ENCODE results near the gene MARVELD2.

MARVELD2 gene

DNA sequence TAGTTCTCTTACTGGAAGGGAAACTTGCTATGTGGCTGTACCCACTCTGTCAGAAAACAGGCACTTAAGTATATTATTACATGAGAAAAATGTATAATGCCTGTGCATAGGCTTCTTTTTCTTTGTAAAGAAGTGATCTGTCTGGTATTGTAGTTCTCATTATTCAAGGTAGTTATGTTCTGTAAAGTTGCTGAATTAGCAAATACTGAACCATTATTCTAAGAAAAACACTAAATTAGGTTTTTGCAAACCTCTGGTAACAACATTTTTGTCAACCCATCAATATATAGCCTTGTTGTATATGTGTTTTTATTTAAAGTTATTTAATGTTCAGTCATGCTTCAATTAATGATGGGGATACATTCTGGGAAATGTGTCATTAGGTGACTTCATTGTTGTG lies 36.5 kb upstream of the MARVELD2 start:
- Histone ChIP-seq H3K9me3 (ENCODE audit: control insufficient read depth, insufficient read depth, low read depth, low read length) (no peaks in the 10 kb centered on the region), H3K27ac (ENCODE audit: extremely low read depth, low read depth, low read length) (no peak overlapping the region), H3K4me3 (ENCODE audit: low read depth, low read length) (no peak overlapping the region), H3K4me1 (ENCODE audit: control insufficient read depth, insufficient read depth, low read length) (no peaks in the 10 kb centered on the region), H3K36me3 (ENCODE audit: control insufficient read depth in 2 of 2, insufficient read depth in 1 of 2, low read length in 2 of 2) (peaks cover 63 to 66% of the 10 kb centered on the region in 2 experiments)
- ChIA-PET POLR2A (no interaction called here), CTCF (no interaction called here)
- TF ChIP-seq ZNF561 (tag by site-specific recombination; IDR thresholded peaks at IDR 0.05; ENCODE audit: borderline replicate concordance) (no peak), ZBTB8A (tag by site-specific recombination; IDR thresholded peaks at IDR 0.05) (no peak), ZNF571 (tag by site-specific recombination; IDR thresholded peaks at IDR 0.05) (no peak), ZNF785 (tag by site-specific recombination; IDR thresholded peaks at IDR 0.05) (no peak), ZNF621 (tag by site-specific recombination; IDR thresholded peaks at IDR 0.05) (no peak), HOXD13 (CRISPR knock-in tag; IDR thresholded peaks at IDR 0.05; ENCODE audit: borderline replicate concordance) (no peak), ZNF624 (tag by site-specific recombination; IDR thresholded peaks at IDR 0.05) (no peak), KLF7 (tag by site-specific recombination; IDR thresholded peaks at IDR 0.05; ENCODE audit: borderline replicate concordance) (no peak), ZNF426 (tag by site-specific recombination; IDR thresholded peaks at IDR 0.05) (no peak), ZNF549 (tag by site-specific recombination; IDR thresholded peaks at IDR 0.05) (no peak), ZNF664 (tag by site-specific recombination; IDR thresholded peaks at IDR 0.05) (no peak), ZNF211 (tag by site-specific recombination; IDR thresholded peaks at IDR 0.05; ENCODE audit: low read depth) (no peak), ZFP41 (tag by site-specific recombination; IDR thresholded peaks at IDR 0.05; ENCODE audit: borderline replicate concordance) (no peak), SALL2 (tag by site-specific recombination; IDR thresholded peaks at IDR 0.05; ENCODE audit: borderline replicate concordance) (no peak)
- TF ChIP-seq, protein P1, sequence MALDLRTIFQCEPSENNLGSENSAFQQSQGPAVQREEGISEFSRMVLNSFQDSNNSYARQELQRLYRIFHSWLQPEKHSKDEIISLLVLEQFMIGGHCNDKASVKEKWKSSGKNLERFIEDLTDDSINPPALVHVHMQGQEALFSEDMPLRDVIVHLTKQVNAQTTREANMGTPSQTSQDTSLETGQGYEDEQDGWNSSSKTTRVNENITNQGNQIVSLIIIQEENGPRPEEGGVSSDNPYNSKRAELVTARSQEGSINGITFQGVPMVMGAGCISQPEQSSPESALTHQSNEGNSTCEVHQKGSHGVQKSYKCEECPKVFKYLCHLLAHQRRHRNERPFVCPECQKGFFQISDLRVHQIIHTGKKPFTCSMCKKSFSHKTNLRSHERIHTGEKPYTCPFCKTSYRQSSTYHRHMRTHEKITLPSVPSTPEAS (tag by site-specific recombination; IDR thresholded peaks at IDR 0.05): no peak
- TF ChIP-seq, protein P2, sequence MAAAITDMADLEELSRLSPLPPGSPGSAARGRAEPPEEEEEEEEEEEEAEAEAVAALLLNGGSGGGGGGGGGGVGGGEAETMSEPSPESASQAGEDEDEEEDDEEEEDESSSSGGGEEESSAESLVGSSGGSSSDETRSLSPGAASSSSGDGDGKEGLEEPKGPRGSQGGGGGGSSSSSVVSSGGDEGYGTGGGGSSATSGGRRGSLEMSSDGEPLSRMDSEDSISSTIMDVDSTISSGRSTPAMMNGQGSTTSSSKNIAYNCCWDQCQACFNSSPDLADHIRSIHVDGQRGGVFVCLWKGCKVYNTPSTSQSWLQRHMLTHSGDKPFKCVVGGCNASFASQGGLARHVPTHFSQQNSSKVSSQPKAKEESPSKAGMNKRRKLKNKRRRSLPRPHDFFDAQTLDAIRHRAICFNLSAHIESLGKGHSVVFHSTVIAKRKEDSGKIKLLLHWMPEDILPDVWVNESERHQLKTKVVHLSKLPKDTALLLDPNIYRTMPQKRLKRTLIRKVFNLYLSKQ (tag by site-specific recombination; IDR thresholded peaks at IDR 0.05; ENCODE audit: borderline replicate concordance): no peak
- TF ChIP-seq, protein P3, sequence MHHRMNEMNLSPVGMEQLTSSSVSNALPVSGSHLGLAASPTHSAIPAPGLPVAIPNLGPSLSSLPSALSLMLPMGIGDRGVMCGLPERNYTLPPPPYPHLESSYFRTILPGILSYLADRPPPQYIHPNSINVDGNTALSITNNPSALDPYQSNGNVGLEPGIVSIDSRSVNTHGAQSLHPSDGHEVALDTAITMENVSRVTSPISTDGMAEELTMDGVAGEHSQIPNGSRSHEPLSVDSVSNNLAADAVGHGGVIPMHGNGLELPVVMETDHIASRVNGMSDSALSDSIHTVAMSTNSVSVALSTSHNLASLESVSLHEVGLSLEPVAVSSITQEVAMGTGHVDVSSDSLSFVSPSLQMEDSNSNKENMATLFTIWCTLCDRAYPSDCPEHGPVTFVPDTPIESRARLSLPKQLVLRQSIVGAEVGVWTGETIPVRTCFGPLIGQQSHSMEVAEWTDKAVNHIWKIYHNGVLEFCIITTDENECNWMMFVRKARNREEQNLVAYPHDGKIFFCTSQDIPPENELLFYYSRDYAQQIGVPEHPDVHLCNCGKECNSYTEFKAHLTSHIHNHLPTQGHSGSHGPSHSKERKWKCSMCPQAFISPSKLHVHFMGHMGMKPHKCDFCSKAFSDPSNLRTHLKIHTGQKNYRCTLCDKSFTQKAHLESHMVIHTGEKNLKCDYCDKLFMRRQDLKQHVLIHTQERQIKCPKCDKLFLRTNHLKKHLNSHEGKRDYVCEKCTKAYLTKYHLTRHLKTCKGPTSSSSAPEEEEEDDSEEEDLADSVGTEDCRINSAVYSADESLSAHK (tag by site-specific recombination; IDR thresholded peaks at IDR 0.05): no peak
- TF ChIP-seq, protein P4, sequence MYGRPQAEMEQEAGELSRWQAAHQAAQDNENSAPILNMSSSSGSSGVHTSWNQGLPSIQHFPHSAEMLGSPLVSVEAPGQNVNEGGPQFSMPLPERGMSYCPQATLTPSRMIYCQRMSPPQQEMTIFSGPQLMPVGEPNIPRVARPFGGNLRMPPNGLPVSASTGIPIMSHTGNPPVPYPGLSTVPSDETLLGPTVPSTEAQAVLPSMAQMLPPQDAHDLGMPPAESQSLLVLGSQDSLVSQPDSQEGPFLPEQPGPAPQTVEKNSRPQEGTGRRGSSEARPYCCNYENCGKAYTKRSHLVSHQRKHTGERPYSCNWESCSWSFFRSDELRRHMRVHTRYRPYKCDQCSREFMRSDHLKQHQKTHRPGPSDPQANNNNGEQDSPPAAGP (tag by site-specific recombination; IDR thresholded peaks at IDR 0.05): no peak

DNA sequence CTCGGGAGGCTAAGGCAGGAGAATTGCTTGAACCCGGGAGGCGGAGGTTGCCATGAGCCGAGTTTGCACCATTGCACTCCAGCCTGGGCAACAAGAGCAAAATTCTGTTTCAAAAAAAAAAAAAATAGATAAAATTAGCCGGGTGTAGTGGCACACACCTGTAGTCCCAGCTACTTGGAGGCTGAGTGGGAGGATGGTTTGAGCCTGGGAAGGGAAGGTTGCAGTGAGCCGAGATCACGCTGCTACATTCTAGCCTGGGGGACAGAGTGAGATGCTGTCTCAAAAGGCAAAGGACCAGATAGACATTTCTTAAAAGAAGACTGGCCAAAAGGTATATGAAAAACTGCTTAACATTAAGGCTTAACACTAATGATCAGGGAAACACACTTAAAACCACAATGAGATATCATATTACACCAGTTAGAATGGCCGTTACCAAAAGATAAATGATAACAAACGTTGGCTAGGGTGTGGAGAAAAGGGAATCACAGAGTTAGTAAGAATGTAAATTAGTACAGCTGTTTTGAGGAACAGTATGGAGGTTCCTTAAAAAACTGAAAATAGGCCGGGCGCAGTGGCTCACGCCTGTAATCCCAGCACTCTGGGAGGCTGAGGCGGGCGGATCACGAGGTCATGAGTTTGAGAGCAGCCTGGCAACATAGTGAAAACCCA lies 10.1 kb upstream of the MARVELD2 start:
- Histone ChIP-seq H3K36me3 (ENCODE audit: control insufficient read depth in 2 of 2, insufficient read depth in 1 of 2, low read length in 2 of 2) (peaks cover 24 to 37% of the 10 kb centered on the region in 2 experiments), H3K4me3 (ENCODE audit: low read depth, low read length) (no peak overlapping the region), H3K9me3 (ENCODE audit: control insufficient read depth, insufficient read depth, low read depth, low read length) (no peaks in the 10 kb centered on the region), H3K4me1 (ENCODE audit: control insufficient read depth, insufficient read depth, low read length) (no peaks in the 10 kb centered on the region; the same call in 1 of the 2 replicates), H3K27ac (ENCODE audit: extremely low read depth, low read depth, low read length) (no peak overlapping the region)
- CTCF ChIA-PET: interaction anchor here (0.6 kb wide), 1 partner anchor 125 kb away, joined by 3 read pairs; no protein-coding TSS in a partner anchor
- POLR2A ChIA-PET: no interaction called here
- TF ChIP-seq ZNF214 (tag by site-specific recombination; IDR thresholded peaks at IDR 0.05; ENCODE audit: borderline replicate concordance) (no peak), SP7 (tag by site-specific recombination; IDR thresholded peaks at IDR 0.05) (0 out of 2 replicates have a peak, but pooled peaks have one; percentile 25), FEZF1 (tag by site-specific recombination; IDR thresholded peaks at IDR 0.05) (no peak), ZEB2 (tag by site-specific recombination; IDR thresholded peaks at IDR 0.05) (0 out of 2 replicates have a peak, but pooled peaks have one; percentile 21), ZNF629 (tag by site-specific recombination; IDR thresholded peaks at IDR 0.05) (no peak), ZNF623 (tag by site-specific recombination; IDR thresholded peaks at IDR 0.05) (no peak), ZSCAN23 (tag by site-specific recombination; IDR thresholded peaks at IDR 0.05) (no peak), ZNF48 (tag by site-specific recombination; IDR thresholded peaks at IDR 0.05) (no peak), ZNF366 (tag by site-specific recombination; conservative IDR thresholded peaks at IDR 0.05) (no peak), ZBTB21 (tag by site-specific recombination; IDR thresholded peaks at IDR 0.05) (no peak), ZNF585B (tag by site-specific recombination; IDR thresholded peaks at IDR 0.05) (no peak), ZBTB17 (tag by site-specific recombination; IDR thresholded peaks at IDR 0.05) (no peak)

All from HEK293 (cell line).